HG02798 (cell line): ENCODE data around the gene SERPINA9.

Experiments
- ATAC-seq: cut with Tn5 transposase; IDR thresholded peaks from one replicate; pipeline ENCODE4 v1.9.1; 2021; ENCODE audit warnings: mild to moderate bottlenecking; ENCODE audit not compliant: unreplicated experiment, poor library complexity

Gene SERPINA9

GRCh38 chr14:94465042-94465441 lies 11.0 kb downstream of the SERPINA9 start:
- no peak for ATAC-seq

GRCh38 chr14:94464290-94464689 lies 11.7 kb downstream of the SERPINA9 start:
- no peak for ATAC-seq

- no peak for ATAC-seq
Measured at GRCh38 chr14:94462763-94463572, 13.0 kb downstream of the SERPINA9 start.

GRCh38 chr14:94462219-94462551 lies 13.8 kb downstream of the SERPINA9 start:
- no peak for ATAC-seq

GRCh38 chr14:94461526-94462218 lies 14.3 kb downstream of the SERPINA9 start:
- ATAC-seq: no peak

- ATAC-seq: peak; percentile 64
Measured at GRCh38 chr14:94460631-94461416, 15.2 kb downstream of the SERPINA9 start.

- ATAC-seq: no peak
Measured at GRCh38 chr14:94458558-94459205, 17.3 kb downstream of the SERPINA9 start.

GRCh38 chr14:94458096-94458495 lies 17.9 kb downstream of the SERPINA9 start:
- no peak for ATAC-seq

- no peak for ATAC-seq
Measured at GRCh38 chr14:94455928-94456327, 20.1 kb downstream of the SERPINA9 start.

GRCh38 chr14:94451826-94452225 lies 24.2 kb downstream of the SERPINA9 start:
- no peak for ATAC-seq

- ATAC-seq: no peak
Measured at GRCh38 chr14:94451091-94451771, 24.8 kb downstream of the SERPINA9 start.

- no peak for ATAC-seq
Measured at GRCh38 chr14:94450722-94451090, 25.3 kb downstream of the SERPINA9 start.

GRCh38 chr14:94449930-94450329 lies 26.1 kb downstream of the SERPINA9 start:
- no peak for ATAC-seq

GRCh38 chr14:94448071-94448808 lies 27.8 kb downstream of the SERPINA9 start:
- no peak for ATAC-seq

GRCh38 chr14:94447206-94447605 lies 28.8 kb downstream of the SERPINA9 start:
- ATAC-seq: no peak

- ATAC-seq: no peak
Measured at GRCh38 chr14:94446126-94446525, 29.9 kb downstream of the SERPINA9 start.

- ATAC-seq: no peak
Measured at GRCh38 chr14:94445003-94445402, 31.0 kb downstream of the SERPINA9 start.

- ATAC-seq: no peak
Measured at GRCh38 chr14:94441531-94442205, 34.3 kb downstream of the SERPINA9 start.

- ATAC-seq: no peak
Measured at GRCh38 chr14:94441130-94441529, 34.9 kb downstream of the SERPINA9 start.
